BLaER1 treated with 17β-estradiol and CSF1 and Interleukin-3, amounts not matched to agents 10 nM and 100 nM (cell line): ENCODE measurements around the gene DUS2.

Experiments used
- H3K27ac ChIP-seq, 11 experiments: shearing (Covaris generic); formaldehyde crosslinking; 2 replicates each; pipeline ENCODE4 v1.8.1; 2022
- H3K27me3 ChIP-seq, 11 experiments: shearing (Covaris generic); formaldehyde crosslinking; 2 replicates each; pipeline ENCODE4 v1.8.1; 2022
- H3K36me3 ChIP-seq, 11 experiments: shearing (Covaris generic); formaldehyde crosslinking; 2 replicates each; pipeline ENCODE4 v1.8.1; 2022
- H3K4me1 ChIP-seq, 10 experiments: shearing (Covaris generic); formaldehyde crosslinking; 2 replicates each; pipeline ENCODE4 v1.8.1; 2022
- H3K4me2 ChIP-seq, 11 experiments: shearing (Covaris generic); formaldehyde crosslinking; 2 replicates each; pipeline ENCODE4 v1.8.1; 2022
- H3K4me3 ChIP-seq, 10 experiments: shearing (Covaris generic); formaldehyde crosslinking; 2 replicates each; pipeline ENCODE4 v1.8.1; 2022
- H3K9ac ChIP-seq, 11 experiments: shearing (Covaris generic); formaldehyde crosslinking; 2 replicates each; pipeline ENCODE4 v1.8.1; 2022
- H3K9me3 ChIP-seq, 11 experiments: shearing (Covaris generic); formaldehyde crosslinking; replicated peaks in 1 of 11; 2 replicates each; pipeline ENCODE4 v1.8.1; 2022
- H4K20me1 ChIP-seq, 11 experiments: shearing (Covaris generic); formaldehyde crosslinking; 2 replicates each; pipeline ENCODE4 v1.8.1; 2022
- Cebpa-rat ChIP-seq, 11 experiments: shearing (Covaris generic); IDR thresholded peaks; 2 replicates each; pipeline ENCODE4 v1.8.1; 2022

The DUS2 gene

DNA sequence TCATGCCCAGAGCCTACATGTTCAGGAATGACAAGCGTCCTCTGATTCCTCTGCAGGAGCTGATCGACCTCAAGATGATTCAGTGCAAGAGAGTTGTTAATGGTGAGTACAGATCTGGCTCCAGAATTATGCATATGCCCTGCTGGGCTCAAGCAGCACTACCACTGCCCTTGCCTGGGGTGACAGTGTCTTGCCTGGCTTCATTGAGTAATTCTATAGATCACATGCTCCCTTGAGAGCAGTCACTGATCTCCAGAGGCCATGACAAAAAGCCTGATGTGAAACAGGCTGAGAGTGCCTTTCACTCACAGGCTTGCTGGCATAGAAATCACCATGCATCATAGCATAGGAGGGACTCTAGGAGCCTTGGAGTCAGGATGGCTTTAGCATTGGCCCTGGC lies 26.4 kb downstream of the DUS2 start:
- H4K20me1 ChIP-seq, result no peaks in the 10 kb centered on the region
- no peak overlapping the region for H3K27ac ChIP-seq
- H3K4me2 ChIP-seq, result no peak overlapping the region
- no peaks in the 10 kb centered on the region for H3K27me3 ChIP-seq
- H3K4me3 ChIP-seq, result no peak overlapping the region
- H3K36me3 ChIP-seq, result peaks cover 58 to 97% (median 79%) of the 10 kb centered on the region in 11 experiments
- no peaks in the 10 kb centered on the region for H3K9me3 ChIP-seq
- no peaks in the 10 kb centered on the region for H3K4me1 ChIP-seq
- 0 out of 22 replicates have a peak overlapping the region, but pooled peaks of 1 of the 11 experiments have one; percentile 31 for H3K9ac ChIP-seq
- no peak for TF ChIP-seq Cebpa-rat (IDR thresholded peaks at IDR 0.05)

DNA sequence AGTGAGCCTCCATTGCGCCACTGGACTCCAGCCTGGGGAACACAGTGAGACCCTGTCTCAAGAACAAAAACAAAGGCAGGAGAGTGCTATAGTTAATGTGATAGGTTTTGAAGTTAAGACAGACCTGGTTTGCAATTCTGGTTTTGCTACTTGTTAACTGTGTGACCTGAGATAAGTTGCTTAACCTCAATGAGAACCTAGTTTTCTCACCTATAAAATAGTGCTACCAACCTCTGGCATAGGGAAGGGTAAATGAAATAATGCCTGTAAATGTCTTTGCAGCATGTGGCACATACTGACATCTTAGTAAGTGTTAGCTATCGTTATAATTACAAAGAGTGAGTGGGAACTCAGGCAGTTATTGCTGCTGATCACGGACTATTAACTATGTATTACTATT lies 32.3 kb downstream of the DUS2 start:
- H3K9ac ChIP-seq, result no peak overlapping the region
- H3K9me3 ChIP-seq, result no peaks in the 10 kb centered on the region
- H3K27me3 ChIP-seq, result no peaks in the 10 kb centered on the region
- TF ChIP-seq Cebpa-rat (IDR thresholded peaks at IDR 0.05), result no peak
- H3K4me1 ChIP-seq, result peaks cover 0 to 5% (median 2%) of the 10 kb centered on the region in 10 experiments; a peak in 10 of 20 replicates
- no peak overlapping the region for H3K27ac ChIP-seq
- H3K36me3 ChIP-seq, result peaks cover 73 to 93% (median 87%) of the 10 kb centered on the region in 11 experiments
- no peaks in the 10 kb centered on the region for H4K20me1 ChIP-seq
- no peak overlapping the region for H3K4me2 ChIP-seq
- no peak overlapping the region for H3K4me3 ChIP-seq

DNA sequence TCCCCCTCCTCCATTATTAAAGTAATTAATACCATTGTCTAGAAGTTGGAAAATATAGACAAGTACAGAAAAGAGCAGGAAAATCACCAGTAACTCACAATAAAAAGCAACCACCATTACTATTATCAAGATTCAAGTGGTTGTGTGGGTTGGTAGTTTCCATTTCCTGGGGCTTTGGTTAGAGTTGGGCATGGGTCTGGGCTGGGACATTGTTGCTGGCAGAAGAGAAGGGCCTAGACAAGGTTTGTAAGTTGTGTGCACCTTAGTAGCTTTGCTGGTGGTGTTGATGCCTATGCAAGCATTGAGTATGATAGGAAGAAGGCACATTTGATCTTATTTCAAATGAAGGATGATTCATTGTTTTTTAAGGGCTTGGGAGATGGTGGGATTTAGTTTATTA lies 36.7 kb downstream of the DUS2 start:
- Histone ChIP-seq H3K27me3 (no peaks in the 10 kb centered on the region), H3K36me3 (peaks cover 37 to 80% (median 68%) of the 10 kb centered on the region in 11 experiments), H4K20me1 (peaks cover 0 to 18% (median 6%) of the 10 kb centered on the region in 11 experiments; a peak in 6 of 22 replicates), H3K4me2 (no peak overlapping the region), H3K9ac (no peak overlapping the region), H3K4me3 (no peak overlapping the region), H3K9me3 (no peaks in the 10 kb centered on the region), H3K4me1 (peaks cover 16 to 31% (median 21%) of the 10 kb centered on the region in 10 experiments), H3K27ac (no peak overlapping the region)
- no peak for TF ChIP-seq Cebpa-rat (IDR thresholded peaks at IDR 0.05)

DNA sequence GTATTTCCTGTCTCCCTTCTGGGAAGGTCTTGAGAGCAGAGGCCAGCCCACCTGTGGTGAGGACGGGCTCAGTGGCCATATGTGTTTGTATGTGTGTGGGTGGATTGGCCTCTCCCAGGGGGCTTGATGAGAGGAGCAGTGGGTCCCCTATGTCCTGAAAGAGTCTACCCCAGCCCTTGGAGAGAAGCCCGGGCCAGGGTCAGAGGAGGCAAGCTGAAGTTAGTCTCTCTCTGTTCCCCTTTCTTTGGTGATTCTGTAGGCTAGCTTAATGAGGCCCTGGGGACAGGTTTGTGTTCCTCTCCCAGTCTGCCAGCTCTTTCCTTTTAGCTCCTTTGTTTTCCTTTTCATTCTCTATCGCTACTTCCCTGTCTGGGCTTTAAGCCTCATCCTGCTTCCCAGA lies 38.3 kb downstream of the DUS2 start:
- Histone ChIP-seq H3K4me1 (peaks cover 16 to 33% (median 22%) of the 10 kb centered on the region in 10 experiments), H3K36me3 (peaks cover 32 to 81% (median 67%) of the 10 kb centered on the region in 11 experiments), H3K4me3 (no peak overlapping the region), H3K27ac (peak overlapping the region in 7 of 11 experiments; percentile 9 to 47 (median 41); a peak in 9 of 22 replicates), H3K4me2 (peak overlapping the region; percentile 45 to 66 (median 53)), H3K27me3 (no peaks in the 10 kb centered on the region), H3K9me3 (no peaks in the 10 kb centered on the region), H3K9ac (peak overlapping the region in 6 of 11 experiments; percentile 12 to 62 (median 22); a peak in 5 of 22 replicates), H4K20me1 (peaks cover 0 to 23% (median 6%) of the 10 kb centered on the region in 11 experiments; a peak in 8 of 22 replicates)
- no peak for TF ChIP-seq Cebpa-rat (IDR thresholded peaks at IDR 0.05)

DNA sequence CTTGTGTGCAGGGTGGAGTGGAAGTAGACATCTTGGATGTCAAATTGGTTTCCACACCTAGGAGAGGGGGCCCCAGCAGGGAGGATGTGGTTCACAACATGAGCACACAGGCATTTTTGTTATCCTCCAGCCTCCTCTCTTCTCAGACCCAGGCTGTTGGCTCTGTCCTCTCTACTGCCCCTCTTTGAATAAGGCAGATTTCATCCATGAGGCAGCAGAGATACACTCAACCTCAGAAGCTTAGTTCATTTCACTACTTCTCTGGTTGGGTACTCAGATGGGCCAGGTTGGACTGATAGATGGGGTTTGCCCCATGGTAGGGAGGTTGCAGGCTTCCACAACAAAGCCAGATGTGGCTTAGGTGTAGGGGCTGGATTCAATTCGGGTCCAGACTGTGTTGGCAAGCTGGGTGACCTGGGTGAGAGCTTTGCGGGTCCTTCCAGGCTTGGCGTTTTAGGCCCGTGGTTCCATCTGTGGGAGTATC lies 39.9 kb downstream of the DUS2 start:
- Histone ChIP-seq H3K4me1 (peaks cover 16 to 33% (median 22%) of the 10 kb centered on the region in 10 experiments), H3K27me3 (no peaks in the 10 kb centered on the region), H3K9ac (no peak overlapping the region), H3K4me2 (no peak overlapping the region), H3K36me3 (peaks cover 31 to 82% (median 67%) of the 10 kb centered on the region in 11 experiments), H3K4me3 (no peak overlapping the region), H3K9me3 (no peaks in the 10 kb centered on the region), H3K27ac (no peak overlapping the region), H4K20me1 (peaks cover 0 to 23% (median 6%) of the 10 kb centered on the region in 11 experiments; a peak in 8 of 22 replicates)
- TF ChIP-seq Cebpa-rat (IDR thresholded peaks at IDR 0.05), result no peak

DNA sequence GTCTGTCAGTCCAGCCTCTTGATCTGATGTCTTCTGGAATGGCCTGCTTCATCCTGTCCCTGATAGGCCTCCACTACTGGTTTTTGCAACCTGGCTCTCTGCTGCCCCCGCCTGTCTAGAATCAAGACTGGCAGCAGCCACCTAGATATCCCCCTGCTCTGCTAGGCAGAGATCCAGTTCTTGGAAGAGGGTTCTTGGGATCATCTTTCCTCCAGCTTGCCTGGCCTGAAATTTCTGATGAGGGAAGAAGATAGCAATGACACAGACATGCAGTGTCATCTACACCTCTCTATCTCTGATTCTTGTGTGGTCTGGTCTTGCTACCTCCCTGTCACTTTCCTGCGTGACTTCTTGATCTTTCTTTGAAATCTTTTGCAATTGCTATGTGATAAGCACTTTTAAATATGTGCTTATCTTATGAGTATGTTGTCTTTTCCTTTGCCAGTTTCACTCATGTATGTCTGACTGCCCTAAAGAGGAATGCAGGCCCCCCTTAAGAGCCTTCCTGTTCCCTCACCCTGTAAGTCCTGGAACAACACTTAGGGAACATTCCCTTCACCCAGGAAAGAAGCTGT lies 41.8 kb downstream of the DUS2 start:
- 0 out of 22 replicates have a peak overlapping the region, but pooled peaks of 1 of the 11 experiments have one; percentile 39 for H3K9ac ChIP-seq
- no peak overlapping the region for H3K27ac ChIP-seq
- no peak overlapping the region for H3K4me3 ChIP-seq
- H3K4me1 ChIP-seq, result peaks cover 23 to 39% (median 30%) of the 10 kb centered on the region in 10 experiments
- peaks cover 23 to 76% (median 59%) of the 10 kb centered on the region in 11 experiments for H3K36me3 ChIP-seq
- no peaks in the 10 kb centered on the region for H3K9me3 ChIP-seq
- H3K4me2 ChIP-seq, result peak overlapping the region in 2 of 11 experiments; percentile 7 to 17; a peak in 2 of 22 replicates
- peaks cover 0 to 34% (median 11%) of the 10 kb centered on the region in 11 experiments; a peak in 11 of 22 replicates for H4K20me1 ChIP-seq
- no peaks in the 10 kb centered on the region for H3K27me3 ChIP-seq
- no peak for TF ChIP-seq Cebpa-rat (IDR thresholded peaks at IDR 0.05)

DNA sequence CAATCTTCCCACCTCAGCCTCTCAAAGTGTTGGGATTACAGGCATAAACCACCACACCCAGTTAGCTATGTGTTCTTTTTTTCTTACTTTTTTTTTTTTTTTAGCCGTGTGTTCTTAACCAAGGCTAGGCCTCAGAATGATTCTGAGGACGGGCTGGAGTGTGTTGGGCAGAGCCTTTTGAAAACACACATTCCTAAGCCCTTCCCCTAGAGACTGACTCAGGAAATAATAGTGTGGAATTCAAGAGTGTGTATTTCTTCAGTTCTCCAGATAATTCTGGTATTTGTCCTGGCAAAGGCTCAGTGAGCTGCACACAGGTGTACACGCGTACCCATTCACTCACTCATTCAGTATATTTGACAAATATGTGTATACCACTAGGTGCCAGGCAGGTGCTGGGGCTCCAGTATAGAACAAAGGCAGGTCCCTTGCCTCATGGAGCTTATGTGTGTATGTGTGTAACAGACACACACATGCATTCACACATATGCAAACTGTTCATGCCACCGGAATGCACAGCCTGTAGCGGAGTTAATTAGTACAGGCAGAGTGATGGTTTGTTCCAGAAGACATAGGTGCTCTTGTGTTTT lies 42.7 kb downstream of the DUS2 start:
- H3K27ac ChIP-seq, result no peak overlapping the region
- H3K27me3 ChIP-seq, result no peaks in the 10 kb centered on the region
- peaks cover 18 to 67% (median 50%) of the 10 kb centered on the region in 11 experiments for H3K36me3 ChIP-seq
- H3K9ac ChIP-seq, result 0 out of 22 replicates have a peak overlapping the region, but pooled peaks of 1 of the 11 experiments have one; percentile 39
- no peak for TF ChIP-seq Cebpa-rat (IDR thresholded peaks at IDR 0.05)
- H4K20me1 ChIP-seq, result peaks cover 0 to 44% (median 18%) of the 10 kb centered on the region in 11 experiments; a peak in 11 of 22 replicates
- H3K9me3 ChIP-seq, result no peaks in the 10 kb centered on the region
- peaks cover 29 to 39% (median 33%) of the 10 kb centered on the region in 10 experiments for H3K4me1 ChIP-seq
- H3K4me2 ChIP-seq, result no peak overlapping the region
- H3K4me3 ChIP-seq, result no peak overlapping the region

DNA sequence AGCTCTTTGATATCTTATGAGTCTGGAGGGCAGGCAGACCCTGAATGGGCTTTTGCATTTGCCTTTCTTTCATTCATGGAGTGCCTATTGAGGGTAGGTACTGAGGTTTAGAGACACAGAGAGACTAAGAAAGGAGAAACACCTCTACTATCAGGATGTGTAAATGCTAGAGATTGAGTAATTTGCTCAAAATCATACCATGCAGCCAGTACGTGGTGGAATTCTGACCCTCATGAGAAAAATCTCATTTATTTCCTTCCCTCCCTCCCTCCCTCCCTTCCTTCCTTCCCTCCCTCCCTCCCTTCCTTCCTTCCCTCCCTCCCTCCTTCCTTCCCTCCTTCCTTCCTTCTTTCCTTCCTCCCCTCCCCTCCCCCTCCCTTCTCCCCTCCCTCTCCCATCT lies 43.7 kb downstream of the DUS2 start:
- H3K4me1 ChIP-seq, result peaks cover 29 to 39% (median 33%) of the 10 kb centered on the region in 10 experiments
- H3K4me2 ChIP-seq, result no peak overlapping the region
- H3K9me3 ChIP-seq, result no peaks in the 10 kb centered on the region
- H3K4me3 ChIP-seq, result no peak overlapping the region
- H4K20me1 ChIP-seq, result peaks cover 0 to 43% (median 14%) of the 10 kb centered on the region in 11 experiments; a peak in 11 of 22 replicates
- no peak for TF ChIP-seq Cebpa-rat (IDR thresholded peaks at IDR 0.05)
- H3K36me3 ChIP-seq, result peaks cover 23 to 72% (median 51%) of the 10 kb centered on the region in 11 experiments
- H3K9ac ChIP-seq, result no peak overlapping the region
- no peak overlapping the region for H3K27ac ChIP-seq
- no peaks in the 10 kb centered on the region for H3K27me3 ChIP-seq

DNA sequence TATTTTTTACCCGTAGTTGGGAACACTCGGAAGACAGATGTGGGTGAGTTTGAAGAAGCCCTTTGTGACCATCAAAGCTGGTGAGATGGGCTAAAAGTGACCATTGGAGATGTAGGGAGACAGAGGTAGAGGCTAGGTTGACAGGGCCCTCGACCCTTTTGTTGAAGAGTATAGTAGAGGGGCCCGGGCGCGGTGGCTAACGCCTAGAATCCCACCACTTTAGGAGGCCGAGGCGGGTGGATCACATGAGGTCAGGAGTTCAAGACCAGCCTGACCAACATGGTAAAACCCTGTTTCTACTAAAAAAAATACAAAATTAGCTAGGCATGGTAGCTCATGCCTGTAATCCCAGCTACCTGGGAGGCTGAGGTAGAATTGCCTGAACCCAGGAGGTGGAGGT lies 45.8 kb downstream of the DUS2 start:
- H3K4me1 ChIP-seq, result peaks cover 47 to 57% (median 50%) of the 10 kb centered on the region in 10 experiments
- H3K27me3 ChIP-seq, result peaks cover 0 to 8% (median 0%) of the 10 kb centered on the region in 11 experiments; a peak in 5 of 22 replicates
- peak overlapping the region in 4 of 11 experiments; percentile 89 to 94 (median 94); a peak in 5 of 22 replicates for H3K4me2 ChIP-seq
- no peaks in the 10 kb centered on the region for H3K9me3 ChIP-seq
- no peak for TF ChIP-seq Cebpa-rat (IDR thresholded peaks at IDR 0.05)
- H4K20me1 ChIP-seq, result peaks cover 0 to 60% (median 19%) of the 10 kb centered on the region in 11 experiments; a peak in 11 of 22 replicates
- no peak overlapping the region for H3K4me3 ChIP-seq
- H3K36me3 ChIP-seq, result peaks cover 35 to 76% (median 53%) of the 10 kb centered on the region in 11 experiments
- no peak overlapping the region for H3K27ac ChIP-seq
- no peak overlapping the region for H3K9ac ChIP-seq
